Suprapubic skin (tissue), 4 donors: ENCODE results near the gene P2RY8. TPM values are rescaled to one million over a fixed set of nuclear protein-coding genes. Genes with fewer than 3 reads are reported as not detected.
"Not testable (repeated sequence)": the region's sequence is repeated elsewhere in the genome, so short reads cannot be mapped to it uniquely, and the experiment has no call there.

Experiments
- DNase-seq, 2 donors: peaks; one replicate each; pipeline ENCODE4 v3.0.0-alpha.2; 2019; ENCODE audit warnings: low spot score in 2 of 2
- H3K27ac ChIP-seq: fragments of 200-600 bp; sonication (generic); one replicate; pipeline ENCODE4 v1.5.1; 2019
- H3K27me3 ChIP-seq: fragments of 200-600 bp; sonication (generic); one replicate; pipeline ENCODE4 v1.5.1; 2019
- H3K36me3 ChIP-seq: fragments of 200-600 bp; sonication (generic); one replicate; pipeline ENCODE4 v1.5.1; 2019
- H3K4me1 ChIP-seq: fragments of 200-600 bp; sonication (generic); one replicate; pipeline ENCODE4 v1.5.1; 2019
- H3K4me3 ChIP-seq: fragments of 200-600 bp; sonication (generic); one replicate; pipeline ENCODE4 v1.5.1; 2019; ENCODE audit warnings: mild to moderate bottlenecking
- H3K9me3 ChIP-seq: fragments of 200-600 bp; sonication (generic); one replicate; pipeline ENCODE4 v1.5.1; 2019
- EP300 ChIP-seq: sonication (generic); formaldehyde crosslinking; IDR thresholded peaks from one replicate; pipeline ENCODE4 v1.6.1; 2017; ENCODE audit warnings: antibody characterized with exemption
- POLR2A ChIP-seq, 2 donors: fragments of 450-650 bp; IDR thresholded peaks; one replicate each; pipeline ENCODE4 v1.6.1; 2017; ENCODE audit warnings: antibody characterized with exemption in 2 of 2, mild to moderate bottlenecking in 2 of 2, moderate library complexity in 2 of 2
- POLR2AphosphoS5 ChIP-seq, 3 donors: sonication (generic); formaldehyde crosslinking; IDR thresholded peaks; one replicate each; pipeline ENCODE4 v1.6.1; 2017; ENCODE audit warnings: antibody characterized with exemption in 3 of 3
- WGBS: methylation state at CpG from one replicate; pipeline ENCODE4 v1.1.5; 2018; 5-methylcytosine and 5-hydroxymethylcytosine counted together
- total RNA-seq, 4 donors: library from RNA; depleted of rRNA; stranded (reverse); fragments of >200 nt; gene quantifications; one replicate each; pipeline ENCODE4 v1.1.0, GENCODE V29; 2016
- TF ChIP-seq, protein P1 (sequence below), 2 donors: fragments of 200-600 bp in 1 of 2; fragments of 450-650 bp in 1 of 2; sonication (generic) in 1 of 2; IDR thresholded peaks; one replicate each; pipeline ENCODE4 v1.5.1; 2016 to 2019; ENCODE audit warnings: antibody characterized with exemption in 2 of 2, mild to moderate bottlenecking in 1 of 2, moderate library complexity in 1 of 2

P2RY8 gene
- total RNA-seq, 4 donors from 2014 or later = 0.25 TPM; not detected in 3

- H3K27me3 ChIP-seq = no peaks in the 10 kb centered on the region
- TF ChIP-seq POLR2A (IDR thresholded peaks at IDR 0.05) = no peak
- TF ChIP-seq, protein P1, sequence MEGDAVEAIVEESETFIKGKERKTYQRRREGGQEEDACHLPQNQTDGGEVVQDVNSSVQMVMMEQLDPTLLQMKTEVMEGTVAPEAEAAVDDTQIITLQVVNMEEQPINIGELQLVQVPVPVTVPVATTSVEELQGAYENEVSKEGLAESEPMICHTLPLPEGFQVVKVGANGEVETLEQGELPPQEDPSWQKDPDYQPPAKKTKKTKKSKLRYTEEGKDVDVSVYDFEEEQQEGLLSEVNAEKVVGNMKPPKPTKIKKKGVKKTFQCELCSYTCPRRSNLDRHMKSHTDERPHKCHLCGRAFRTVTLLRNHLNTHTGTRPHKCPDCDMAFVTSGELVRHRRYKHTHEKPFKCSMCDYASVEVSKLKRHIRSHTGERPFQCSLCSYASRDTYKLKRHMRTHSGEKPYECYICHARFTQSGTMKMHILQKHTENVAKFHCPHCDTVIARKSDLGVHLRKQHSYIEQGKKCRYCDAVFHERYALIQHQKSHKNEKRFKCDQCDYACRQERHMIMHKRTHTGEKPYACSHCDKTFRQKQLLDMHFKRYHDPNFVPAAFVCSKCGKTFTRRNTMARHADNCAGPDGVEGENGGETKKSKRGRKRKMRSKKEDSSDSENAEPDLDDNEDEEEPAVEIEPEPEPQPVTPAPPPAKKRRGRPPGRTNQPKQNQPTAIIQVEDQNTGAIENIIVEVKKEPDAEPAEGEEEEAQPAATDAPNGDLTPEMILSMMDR (IDR thresholded peaks at IDR 0.05) = no peak
- no peak for TF ChIP-seq POLR2AphosphoS5 (IDR thresholded peaks at IDR 0.05)
- no peak for TF ChIP-seq EP300
- no peaks in the 10 kb centered on the region for H3K9me3 ChIP-seq
- H3K27ac ChIP-seq = no peak overlapping the region
- WGBS = 82% methylated on average over 5 of the region's 5 CpGs
- no peaks in the 10 kb centered on the region for H3K36me3 ChIP-seq
- DNase-seq = no peak
- peaks cover 11% of the 10 kb centered on the region for H3K4me1 ChIP-seq
- H3K4me3 ChIP-seq = no peak overlapping the region
These were observed 52.4 kb downstream of the P2RY8 start for GRCh38 chrX:1484638-1485019.

DNA sequence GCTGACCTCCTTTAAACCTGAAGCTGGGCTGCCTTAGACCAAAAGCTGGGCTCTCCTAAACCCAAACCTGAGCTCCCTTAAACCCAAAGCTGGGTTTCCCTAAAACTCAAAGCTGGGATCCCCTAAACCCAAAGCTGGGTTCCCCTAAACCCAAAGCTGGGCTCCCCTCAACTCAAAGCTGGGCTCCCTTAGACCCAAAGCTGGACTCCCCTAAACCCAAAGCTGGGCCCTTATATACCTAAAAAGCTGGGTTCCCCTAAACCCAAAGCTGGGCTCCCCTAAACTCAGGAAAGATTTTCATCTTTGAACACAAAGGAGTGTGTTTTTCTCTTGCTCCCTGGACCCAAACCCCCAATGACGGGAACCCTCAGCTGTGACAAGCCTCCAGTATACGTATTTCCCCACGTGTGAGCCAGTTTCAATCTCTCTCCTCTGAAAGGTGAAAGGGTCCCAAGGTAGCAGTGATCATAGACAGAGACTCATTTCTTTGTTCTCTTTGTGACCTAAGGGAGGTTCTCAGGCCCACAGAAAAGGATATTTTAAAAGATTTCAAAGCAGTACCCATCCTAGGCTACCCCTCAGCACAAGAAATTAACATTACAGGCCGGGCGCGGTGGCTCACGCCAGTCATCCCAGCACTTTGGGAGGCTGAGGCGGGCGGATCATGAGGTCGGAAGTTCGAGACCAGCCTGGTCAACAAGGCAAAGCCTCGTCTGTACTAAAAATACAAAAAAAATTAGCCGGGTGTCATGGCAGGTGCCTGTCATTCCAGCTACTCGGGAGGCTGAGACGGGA, 52.9 kb downstream of the P2RY8 start:
- Histone ChIP-seq H3K4me1 (peaks cover 11% of the 10 kb centered on the region), H3K27ac (no peak overlapping the region), H3K27me3 (no peaks in the 10 kb centered on the region), H3K36me3 (no peaks in the 10 kb centered on the region), H3K4me3 (no peak overlapping the region), H3K9me3 (no peaks in the 10 kb centered on the region)
- DNase-seq = peak; percentile 15 to 35
- TF ChIP-seq POLR2AphosphoS5 (IDR thresholded peaks at IDR 0.05) (no peak), POLR2A (IDR thresholded peaks at IDR 0.05) (no peak), EP300 (no peak)
- TF ChIP-seq, protein P1 (IDR thresholded peaks at IDR 0.05) = no peak
- 77% methylated on average over 14 of the region's 15 CpGs for WGBS

- H3K4me3 ChIP-seq, H3K27ac ChIP-seq, H3K9me3 ChIP-seq, DNase-seq, H3K36me3 ChIP-seq, H3K27me3 ChIP-seq: not testable (repeated sequence)
- peaks cover 11% of the 10 kb centered on the region for H3K4me1 ChIP-seq
- WGBS = 100% methylated on average over 1 of the region's 2 CpGs
These were observed 54.5 kb downstream of the P2RY8 start for GRCh38 chrX:1482530-1482928.

DNA sequence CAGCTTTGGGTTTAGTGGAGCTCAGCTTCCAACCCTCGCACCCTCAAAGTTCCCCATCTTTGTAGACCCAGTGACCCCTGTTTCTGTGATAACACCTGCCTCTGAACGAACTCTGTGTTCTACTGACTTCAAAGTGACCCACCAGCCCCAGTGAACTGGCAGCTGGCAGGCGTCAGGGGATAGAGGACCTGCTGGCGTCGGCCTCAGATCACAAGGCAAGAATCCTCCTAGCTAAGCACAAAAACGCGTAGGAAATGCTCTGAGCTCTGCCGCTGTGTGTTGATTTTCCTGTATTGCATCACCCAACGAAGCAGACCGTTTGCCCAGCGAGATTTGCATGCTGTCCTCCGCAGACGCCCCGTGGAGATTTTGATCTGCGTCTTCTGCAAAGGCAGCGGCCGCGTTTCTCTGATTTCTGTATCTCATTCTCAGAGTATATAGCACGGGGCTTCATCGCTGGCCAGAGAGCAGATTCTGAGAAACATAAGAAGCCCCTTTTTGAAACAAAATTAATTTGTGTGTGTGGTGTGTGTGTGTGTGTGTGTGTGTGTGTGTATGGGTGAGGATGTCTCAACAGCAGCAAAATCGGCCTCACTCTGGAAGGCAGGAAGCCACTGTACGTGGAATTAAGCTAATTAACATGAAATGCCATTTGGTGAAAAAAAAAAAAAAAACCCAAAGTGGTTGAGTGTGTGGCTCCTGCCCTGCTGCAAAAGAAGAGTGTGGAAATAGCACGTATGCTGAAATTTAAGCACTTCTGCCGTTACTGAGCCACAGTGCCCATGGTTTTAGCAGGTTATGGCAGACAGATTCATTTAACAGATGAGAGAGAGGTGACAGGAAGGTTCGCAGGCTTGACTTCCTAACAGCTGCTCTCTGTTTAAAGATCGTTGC, 55.1 kb downstream of the P2RY8 start:
- peak; percentile 67 to 81 for DNase-seq
- Histone ChIP-seq H3K27ac (peak overlapping the region; percentile 38), H3K4me1 (peaks cover 11% of the 10 kb centered on the region), H3K36me3 (no peaks in the 10 kb centered on the region), H3K4me3 (no peak overlapping the region), H3K27me3 (no peaks in the 10 kb centered on the region), H3K9me3 (no peaks in the 10 kb centered on the region)
- WGBS = 9% methylated on average over 21 of the region's 26 CpGs
- TF ChIP-seq POLR2AphosphoS5 (IDR thresholded peaks at IDR 0.05) (no peak), EP300 (no peak)
- TF ChIP-seq, protein P1 (IDR thresholded peaks at IDR 0.05) = no peak

- no peaks in the 10 kb centered on the region for H3K27me3 ChIP-seq
- H3K4me1 ChIP-seq = peaks cover 11% of the 10 kb centered on the region
- no peak overlapping the region for H3K4me3 ChIP-seq
- peak in 1 of 2 donors; percentile 17 for DNase-seq
- no peak overlapping the region for H3K27ac ChIP-seq
- WGBS = 72% methylated on average over 8 of the region's 8 CpGs
- no peaks in the 10 kb centered on the region for H3K36me3 ChIP-seq
- H3K9me3 ChIP-seq = no peaks in the 10 kb centered on the region
- no peak for TF ChIP-seq POLR2AphosphoS5 (IDR thresholded peaks at IDR 0.05)
- TF ChIP-seq EP300 = no peak
- no peak for TF ChIP-seq POLR2A (IDR thresholded peaks at IDR 0.05)
- TF ChIP-seq, protein P1 (IDR thresholded peaks at IDR 0.05) = no peak
These were observed 56.8 kb downstream of the P2RY8 start for GRCh38 chrX:1480082-1480785.
